Measurements from ENCODE around the gene PDLIM5. TPM values are rescaled to one million over a fixed set of nuclear protein-coding genes. Genes with fewer than 3 reads are reported as not detected.

The PDLIM5 gene
- total and polyA plus RNA-seq, 2 of the 8 experiments (the other 6 are each of a cell fraction or from before 2014, with no cell fraction given) = 37.3 to 62.1 TPM

DNA sequence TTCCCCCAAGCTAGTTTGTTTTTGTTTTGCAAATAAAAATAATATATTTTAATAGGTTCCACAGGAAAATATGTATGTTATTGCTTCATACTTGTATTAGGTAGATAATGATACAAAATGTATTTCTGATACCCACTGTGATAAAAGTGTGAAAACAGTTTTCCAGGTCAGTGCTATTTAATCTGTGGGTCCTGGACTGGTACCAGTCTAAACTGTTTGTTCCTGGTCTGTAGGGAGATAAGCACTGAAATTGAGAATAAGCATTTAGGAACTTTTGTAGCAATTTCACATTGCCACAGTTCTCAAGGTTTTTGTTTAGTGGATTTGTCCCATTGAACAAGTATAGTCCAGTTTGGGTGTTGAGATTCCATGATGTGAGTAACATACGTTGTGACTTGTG lies 110.5 kb downstream of the PDLIM5 start:
- peak overlapping the region; percentile 49 for H3K4ac ChIP-seq (replicated peaks; ENCODE audit: insufficient read length, low read depth, low read length)
- no peak overlapping the region for H4K8ac ChIP-seq (ENCODE audit: extremely low read depth, insufficient read depth, low read length)
- H3K27ac ChIP-seq (ENCODE audit: low read depth, low read length) = no peak overlapping the region
- FAIRE-seq (no peak), DNase-seq (ENCODE audit: low read depth in 1 of 2, low spot score in 2 of 2) (no peak)
- WGBS, 2 experiments (ENCODE audit: extremely low coverage in 1 of 2, insufficient coverage in 1 of 2, insufficient read length in 1 of 2, insufficient replicate concordance in 2 of 2, low coverage in 1 of 2, low lambda C conversion rate in 2 of 2, missing lambda C conversion rate in 1 of 2) = 95% methylated on average over 1 of the region's 1 CpG; no CpG with 5 or more reads in 1 of the 2 experiments
- H2BK5ac ChIP-seq (ENCODE audit: low read depth, low read length) = no peak overlapping the region
- H3K9me3 ChIP-seq (ENCODE audit: insufficient read depth in 2 of 2, low read depth in 1 of 2, low read length in 1 of 2) = no peaks in the 10 kb centered on the region; a peak in 1 of 4 replicates
- H3K79me1 ChIP-seq (ENCODE audit: low read depth, low read length) = no peaks in the 10 kb centered on the region
- H4K5ac ChIP-seq (ENCODE audit: insufficient read length, low read depth, low read length) = no peak overlapping the region
- no peak overlapping the region for H2BK120ac ChIP-seq (replicated peaks; ENCODE audit: low read depth, low read length)
- no peak overlapping the region for H3K56ac ChIP-seq (replicated peaks; ENCODE audit: insufficient read length, low read depth, low read length)
- H2BK20ac ChIP-seq (ENCODE audit: low read length) = no peak overlapping the region
- POLR2A ChIA-PET (ENCODE audit: partially characterized antibody) = no interaction called here
- no peak overlapping the region for H3K14ac ChIP-seq (ENCODE audit: insufficient read length)
- peaks cover 0 to 5% of the 10 kb centered on the region in 2 experiments; a peak in 1 of 4 replicates for H3K79me2 ChIP-seq (ENCODE audit: control insufficient read depth in 1 of 2, insufficient read depth in 2 of 2, low read length in 2 of 2)
- H4K91ac ChIP-seq (replicated peaks; ENCODE audit: insufficient read length, low read length) = no peak overlapping the region
- H3K23me2 ChIP-seq (ENCODE audit: low read depth, low read length) = no peaks in the 10 kb centered on the region
- no peak overlapping the region for H3K23ac ChIP-seq (ENCODE audit: insufficient read length)
- H2AK5ac ChIP-seq (ENCODE audit: low read depth, low read length) = no peak overlapping the region
- H2AFZ ChIP-seq (ENCODE audit: low read length) = no peak overlapping the region
- H3K4me2 ChIP-seq (ENCODE audit: insufficient read depth in 1 of 2, low read depth in 2 of 2, low read length in 2 of 2) = no peak overlapping the region
- H3K27me3 ChIP-seq (replicated peaks in 1 of 4; ENCODE audit: control insufficient read depth in 3 of 4, extremely low read depth in 1 of 4, insufficient read depth in 3 of 4, low read length in 3 of 4) = no peaks in the 10 kb centered on the region
- no peaks in the 10 kb centered on the region for H3K4me1 ChIP-seq (replicated peaks in 1 of 4; ENCODE audit: control insufficient read depth in 3 of 4, insufficient read depth in 4 of 4, low read length in 3 of 4)
- no peak overlapping the region for H3K9ac ChIP-seq (replicated peaks in 1 of 4; ENCODE audit: extremely low read depth in 1 of 4, low read depth in 3 of 4, low read length in 3 of 4)
- no peaks in the 10 kb centered on the region for H3K36me3 ChIP-seq (ENCODE audit: control insufficient read depth in 2 of 4, insufficient read depth in 4 of 4, low read length in 3 of 4)
- CTCF ChIA-PET (ENCODE audit: partially characterized antibody) = no interaction called here
- no peak overlapping the region for H3K18ac ChIP-seq (ENCODE audit: extremely low read depth, low read length)
- H4K20me1 ChIP-seq (replicated peaks in 1 of 2; ENCODE audit: control insufficient read depth in 1 of 2, insufficient read depth in 2 of 2, low read length in 2 of 2) = no peaks in the 10 kb centered on the region
- H2BK12ac ChIP-seq (ENCODE audit: low read depth, low read length) = no peak overlapping the region
- no peak overlapping the region for H3K4me3 ChIP-seq (ENCODE audit: extremely low read depth in 1 of 4, insufficient read depth in 2 of 4, low read depth in 3 of 4, low read length in 4 of 4)
- no peak overlapping the region for H2BK15ac ChIP-seq (ENCODE audit: low read length)
- TF ChIP-seq EP300 (IDR thresholded peaks at IDR 0.05; ENCODE audit: borderline replicate concordance in 1 of 2, low read depth in 2 of 2, low read length in 2 of 2) (no peak), NANOG (IDR thresholded peaks at IDR 0.05; ENCODE audit: insufficient read depth, low read depth, low read length, poor library complexity, severe bottlenecking) (no peak), FOSL1 (IDR thresholded peaks at IDR 0.05; ENCODE audit: insufficient read depth, low read depth, low read length) (no peak), TAF7 (optimal IDR thresholded peaks at IDR 0.05; ENCODE audit: borderline replicate concordance, low read depth, low read length) (no peak), SP4 (IDR thresholded peaks at IDR 0.05; ENCODE audit: low read length) (no peak), RFX5 (IDR thresholded peaks at IDR 0.05; ENCODE audit: borderline replicate concordance, low read depth, low read length) (no peak), POU5F1 (IDR thresholded peaks at IDR 0.05; ENCODE audit: low read depth, low read length) (no peak), HDAC2 (IDR thresholded peaks at IDR 0.05; ENCODE audit: borderline replicate concordance in 1 of 2, low read depth in 2 of 2, low read length in 2 of 2) (no peak), GABPA (IDR thresholded peaks at IDR 0.05; ENCODE audit: borderline replicate concordance, insufficient read depth, low read length) (no peak), JUND (IDR thresholded peaks at IDR 0.05; ENCODE audit: low read length) (no peak), EZH2 (IDR thresholded peaks at IDR 0.05; ENCODE audit: low read depth, low read length, severe bottlenecking) (no peak), ZNF274 (IDR thresholded peaks at IDR 0.05; ENCODE audit: borderline replicate concordance, extremely low read depth, low read length) (no peak)
- TF ChIP-seq, protein P1, sequence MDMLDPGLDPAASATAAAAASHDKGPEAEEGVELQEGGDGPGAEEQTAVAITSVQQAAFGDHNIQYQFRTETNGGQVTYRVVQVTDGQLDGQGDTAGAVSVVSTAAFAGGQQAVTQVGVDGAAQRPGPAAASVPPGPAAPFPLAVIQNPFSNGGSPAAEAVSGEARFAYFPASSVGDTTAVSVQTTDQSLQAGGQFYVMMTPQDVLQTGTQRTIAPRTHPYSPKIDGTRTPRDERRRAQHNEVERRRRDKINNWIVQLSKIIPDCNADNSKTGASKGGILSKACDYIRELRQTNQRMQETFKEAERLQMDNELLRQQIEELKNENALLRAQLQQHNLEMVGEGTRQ (IDR thresholded peaks at IDR 0.05; ENCODE audit: low read length) = no peak

Data from H1 (cell line).